PC-3 (cell line): Measurements from ENCODE around the gene TNRC6C.

Source experiments
- EZH2 ChIP-seq: fragments of 300-600 bp; sonication (generic); IDR thresholded peaks from one replicate; pipeline ENCODE4 v1.6.1; 2017; ENCODE audit warnings: antibody characterized with exemption, mild to moderate bottlenecking, low read length; ENCODE audit not compliant: unreplicated experiment
- EZH2phosphoT487 ChIP-seq: fragments of 300-600 bp; sonication (generic); IDR thresholded peaks from 2 replicates; pipeline ENCODE4 v1.6.1; 2018; ENCODE audit warnings: mild to moderate bottlenecking, antibody characterized with exemption, low read length, borderline replicate concordance
- TF ChIP-seq, protein P1 (sequence below): fragments of 300-600 bp; sonication (generic); conservative IDR thresholded peaks from 2 replicates; pipeline ENCODE4 v1.5.1; 2017; ENCODE audit warnings: antibody characterized with exemption, low read depth, mild to moderate bottlenecking, low read length

GRCh38 chr17:78135858-78136500 is 177.5 kb downstream of the TNRC6C start:
- TF ChIP-seq, protein P1, sequence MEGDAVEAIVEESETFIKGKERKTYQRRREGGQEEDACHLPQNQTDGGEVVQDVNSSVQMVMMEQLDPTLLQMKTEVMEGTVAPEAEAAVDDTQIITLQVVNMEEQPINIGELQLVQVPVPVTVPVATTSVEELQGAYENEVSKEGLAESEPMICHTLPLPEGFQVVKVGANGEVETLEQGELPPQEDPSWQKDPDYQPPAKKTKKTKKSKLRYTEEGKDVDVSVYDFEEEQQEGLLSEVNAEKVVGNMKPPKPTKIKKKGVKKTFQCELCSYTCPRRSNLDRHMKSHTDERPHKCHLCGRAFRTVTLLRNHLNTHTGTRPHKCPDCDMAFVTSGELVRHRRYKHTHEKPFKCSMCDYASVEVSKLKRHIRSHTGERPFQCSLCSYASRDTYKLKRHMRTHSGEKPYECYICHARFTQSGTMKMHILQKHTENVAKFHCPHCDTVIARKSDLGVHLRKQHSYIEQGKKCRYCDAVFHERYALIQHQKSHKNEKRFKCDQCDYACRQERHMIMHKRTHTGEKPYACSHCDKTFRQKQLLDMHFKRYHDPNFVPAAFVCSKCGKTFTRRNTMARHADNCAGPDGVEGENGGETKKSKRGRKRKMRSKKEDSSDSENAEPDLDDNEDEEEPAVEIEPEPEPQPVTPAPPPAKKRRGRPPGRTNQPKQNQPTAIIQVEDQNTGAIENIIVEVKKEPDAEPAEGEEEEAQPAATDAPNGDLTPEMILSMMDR = no peak
- TF ChIP-seq EZH2phosphoT487 (no peak), EZH2 (no peak)
